A549 (cell line): ENCODE data around the gene CLMN. TPM values are rescaled to one million over a fixed set of nuclear protein-coding genes. Genes with fewer than 3 reads are reported as not detected.

ENCODE experiments used
- ATAC-seq, 2 experiments: fragments of 200-7000 bp in 1 of 2; fragments of >200 bp in 1 of 2; cut with Nextera tagmentation in 1 of 2; cut with Tn5 transposase in 1 of 2; 3 replicates each; pipeline versions ENCODE4 v1.8.0 to v1.9.1; 2018 to 2020; ENCODE audit warnings: mild to moderate bottlenecking in 1 of 2, moderate library complexity in 1 of 2
- CTCF ChIA-PET: fragments of 300-600 bp; sonication (Branson Sonifier 250); formaldehyde crosslinking; extraction: SDS; loops from one replicate; lab custom pipeline; 2021; ENCODE audit warnings: antibody characterized with exemption, inconsistent platforms; lab: Yijun Ruan, JAX
- POLR2A ChIA-PET: fragments of 350-600 bp; formaldehyde crosslinking; extraction: SDS; loops from one replicate; lab custom pipeline; 2021; ENCODE audit warnings: antibody characterized with exemption, inconsistent platforms; lab: Yijun Ruan, JAX
- DNase-seq, 2 experiments: peaks; one replicate each; pipeline versions ENCODE4 v3.0.0 to v3.0.0-alpha.2; 2011 to 2016; ENCODE audit warnings: low read depth in 1 of 2, low spot score in 1 of 2
- FAIRE-seq: peaks from 2 replicates; lab custom pipeline; 2011; peaks lifted over from hg19 to GRCh38; lab: Jason Lieb, UNC
- H3K27ac ChIP-seq, 2 experiments: fragments of >200 bp; sonication (Bioruptor Twin); formaldehyde crosslinking; 3 replicates each; pipeline ENCODE4 v1.5.1; 2016 to 2017
- H3K4me1 ChIP-seq: fragments of >200 bp; sonication (Bioruptor Twin); formaldehyde crosslinking; 3 replicates; pipeline ENCODE4 v1.6.1; 2016
- H3K4me2 ChIP-seq: fragments of >200 bp; sonication (Bioruptor Twin); formaldehyde crosslinking; 3 replicates; pipeline ENCODE4 v1.6.1; 2016
- H3K4me3 ChIP-seq: fragments of >200 bp; sonication (Bioruptor Twin); formaldehyde crosslinking; 3 replicates; pipeline ENCODE4 v1.5.1; 2016
- H3K9me3 ChIP-seq: fragments of >200 bp; sonication (Bioruptor Twin); formaldehyde crosslinking; 3 replicates; pipeline ENCODE4 v1.6.1; 2016
- BHLHE40 ChIP-seq: IDR thresholded peaks from 2 replicates; pipeline ENCODE4 v1.6.1; 2012; ENCODE audit warnings: low read depth, low read length, inconsistent platforms
- CBX2 ChIP-seq: fragments of 200-600 bp; sonication (generic); IDR thresholded peaks from 2 replicates; pipeline ENCODE4 v1.6.1; 2016; ENCODE audit warnings: low read depth, mild to moderate bottlenecking, borderline replicate concordance
- CBX8 ChIP-seq: fragments of 200-600 bp; sonication (generic); IDR thresholded peaks from 2 replicates; pipeline ENCODE4 v1.6.1; 2016
- CEBPB ChIP-seq, 2 experiments: fragments of >200 bp in 1 of 2; sonication (Bioruptor Twin) in 1 of 2; formaldehyde crosslinking in 1 of 2; IDR thresholded peaks; 2 replicates each; pipeline ENCODE4 v1.6.1; 2012 to 2016
- CHD2 ChIP-seq: fragments of 150-350 bp; IDR thresholded peaks from 2 replicates; pipeline ENCODE4 v1.6.1; 2014; ENCODE audit warnings: low read length; ENCODE audit not compliant: partially characterized antibody
- CTCF ChIP-seq: fragments of >200 bp; sonication (Bioruptor Twin); formaldehyde crosslinking; IDR thresholded peaks from 3 replicates; pipeline ENCODE4 v1.5.1; 2016
- E2F6 ChIP-seq: IDR thresholded peaks from 2 replicates; pipeline ENCODE4 v1.6.1; 2012; ENCODE audit warnings: low read depth, borderline replicate concordance
- EHF ChIP-seq: fragments of 250-450 bp; sonication (Bioruptor Pico); IDR thresholded peaks from 2 replicates; pipeline ENCODE4 v1.5.0; 2020; ENCODE audit warnings: mild to moderate bottlenecking
- EP300 ChIP-seq, 2 experiments: fragments of >200 bp; sonication (Bioruptor Twin); formaldehyde crosslinking; IDR thresholded peaks; 2 replicates in 1 of 2; 3 replicates in 1 of 2; pipeline ENCODE4 v1.6.1; 2016 to 2017
- FOSB ChIP-seq: fragments of 250-450 bp; sonication (Bioruptor Pico); IDR thresholded peaks from 2 replicates; pipeline ENCODE4 v1.5.0; 2020; ENCODE audit warnings: mild to moderate bottlenecking, moderate library complexity
- FOSL2 ChIP-seq, 2 experiments: fragments of 450-650 bp in 1 of 2; fragments of >200 bp in 1 of 2; sonication (Bioruptor Twin) in 1 of 2; formaldehyde crosslinking; IDR thresholded peaks; 2 replicates each; pipeline versions ENCODE4 v1.5.0 to v1.6.1; 2016 to 2020; ENCODE audit warnings: mild to moderate bottlenecking in 1 of 2, moderate library complexity in 1 of 2
- GATA3 ChIP-seq: IDR thresholded peaks from 2 replicates; pipeline ENCODE4 v1.6.1; 2012; ENCODE audit warnings: borderline replicate concordance
- HES2 ChIP-seq: fragments of >200 bp; sonication (Bioruptor Twin); formaldehyde crosslinking; IDR thresholded peaks from 2 replicates; pipeline ENCODE4 v1.6.1; 2016
- MAFK ChIP-seq: fragments of 450-650 bp; IDR thresholded peaks from 2 replicates; pipeline ENCODE4 v1.6.1; 2014; ENCODE audit not compliant: partially characterized antibody
- MAX ChIP-seq: IDR thresholded peaks from 2 replicates; pipeline ENCODE4 v1.6.1; 2012
- MAZ ChIP-seq: fragments of 150-350 bp; IDR thresholded peaks from 2 replicates; pipeline ENCODE4 v1.6.1; 2014; ENCODE audit warnings: antibody characterized with exemption, low read depth, low read length, borderline replicate concordance
- PHF8 ChIP-seq: fragments of 200-600 bp; sonication (generic); IDR thresholded peaks from 2 replicates; pipeline ENCODE4 v1.6.1; 2016; ENCODE audit warnings: low read depth, mild to moderate bottlenecking, antibody characterized with exemption, moderate library complexity, borderline replicate concordance
- POLR2AphosphoS2 ChIP-seq: conservative IDR thresholded peaks from 2 replicates; pipeline ENCODE4 v1.6.1; 2012; ENCODE audit warnings: low read length, improper control_type of control experiment, inconsistent platforms
- RAD21 ChIP-seq, 2 experiments: fragments of >200 bp in 1 of 2; sonication (Bioruptor Twin) in 1 of 2; formaldehyde crosslinking in 1 of 2; IDR thresholded peaks in 1 of 2; conservative IDR thresholded peaks in 1 of 2; 2 replicates in 1 of 2; 3 replicates in 1 of 2; pipeline ENCODE4 v1.6.1; 2012 to 2018; ENCODE audit warnings: inconsistent platforms in 1 of 2
- RCOR1 ChIP-seq: fragments of 150-350 bp; IDR thresholded peaks from 2 replicates; pipeline ENCODE4 v1.6.1; 2014; ENCODE audit warnings: antibody characterized with exemption, low read length, low read depth
- RFX5 ChIP-seq: fragments of 450-650 bp; IDR thresholded peaks from 2 replicates; pipeline ENCODE4 v1.7.1; 2014; ENCODE audit warnings: antibody characterized with exemption, mild to moderate bottlenecking, moderate library complexity
- SMC3 ChIP-seq: fragments of >200 bp; sonication (Bioruptor Twin); formaldehyde crosslinking; IDR thresholded peaks from 3 replicates; pipeline ENCODE4 v1.6.1; 2018; ENCODE audit warnings: inconsistent platforms
- USF2 ChIP-seq: fragments of 450-650 bp; IDR thresholded peaks from 2 replicates; pipeline ENCODE4 v1.6.1; 2014; ENCODE audit warnings: antibody characterized with exemption
- ZC3H11A ChIP-seq: fragments of 450-650 bp; IDR thresholded peaks from 2 replicates; pipeline ENCODE4 v1.6.1; 2014; ENCODE audit warnings: antibody characterized with exemption, mild to moderate bottlenecking
- ZFP36 ChIP-seq: fragments of 450-650 bp; IDR thresholded peaks from 2 replicates; pipeline ENCODE4 v1.6.1; 2014; ENCODE audit warnings: borderline replicate concordance; ENCODE audit not compliant: partially characterized antibody
- WGBS: methylation state at CpG from one replicate; pipeline ENCODE4 v1.1.6; 2017; ENCODE audit errors: missing lambda C conversion rate; 5-methylcytosine and 5-hydroxymethylcytosine counted together
- polyA plus RNA-seq, 4 experiments: library from polyadenylated mRNA; depleted of rRNA in 3 of 4; stranded (reverse); fragments of >200 nt; fragmentation: RNase III in 1 of 4; extraction: RNeasy Plus Mini Kit Qiagen cat#74134 plus additional on column Dnase treatment in 1 of 4; gene quantifications; 2 replicates in 3 of 4; 3 replicates in 1 of 4; pipeline ENCODE4 v1.2.3, GENCODE V29; 2011 to 2017

The CLMN gene
- polyA plus RNA-seq, 2 of the 4 experiments (the other 2 are of a cell fraction), result 2.9 to 10.6 TPM

- WGBS, result 82% methylated on average over 8 of the region's 8 CpGs
- ChIA-PET CTCF (interaction anchor here (1.2 kb wide), 1 partner anchor 23 kb away, joined by 3 read pairs; no protein-coding TSS in a partner anchor), POLR2A (no interaction called here)
- H3K4me2 ChIP-seq, result no peak overlapping the region
- TF ChIP-seq EHF (CRISPR knock-in tag), result no peak
- TF ChIP-seq E2F6, result no peak
- TF ChIP-seq MAX, result no peak
- no peak for TF ChIP-seq FOSB (CRISPR knock-in tag)
- TF ChIP-seq MAZ, result no peak
- no peak for TF ChIP-seq ZFP36
- no peak for TF ChIP-seq USF2
- TF ChIP-seq POLR2AphosphoS2, result no peak
- no peak for TF ChIP-seq MAFK
- TF ChIP-seq CEBPB (IDR thresholded peaks at IDR 0.05), result no peak
- TF ChIP-seq PHF8, result no peak
- TF ChIP-seq EP300 (IDR thresholded peaks at IDR 0.05), result no peak
- TF ChIP-seq RFX5, result no peak
- no peak for TF ChIP-seq BHLHE40
- no peak for TF ChIP-seq SMC3
- no peak for TF ChIP-seq HES2
- TF ChIP-seq RCOR1, result no peak
- TF ChIP-seq CHD2, result no peak
- TF ChIP-seq FOSL2 (IDR thresholded peaks at IDR 0.05), result no peak
- TF ChIP-seq FOSL2 (CRISPR knock-in tag; IDR thresholded peaks at IDR 0.05), result no peak
- TF ChIP-seq CBX8, result no peak
- H3K27ac ChIP-seq, result no peak overlapping the region
- no peaks in the 10 kb centered on the region for H3K9me3 ChIP-seq
- no peak for ATAC-seq
- FAIRE-seq, result no peak
- no peak overlapping the region for H3K4me3 ChIP-seq
- DNase-seq, result no peak
- H3K4me1 ChIP-seq, result peaks cover 4% of the 10 kb centered on the region; the same call in 1 of the 3 replicates
Observed at GRCh38 chr14:95218472-95219193, 101.1 kb downstream of the CLMN start.

- H3K9me3 ChIP-seq, result no peaks in the 10 kb centered on the region
- CTCF ChIA-PET, result interaction anchor here (1.2 kb wide), 1 partner anchor 22 kb away, joined by 3 read pairs; no protein-coding TSS in a partner anchor
- no peak for TF ChIP-seq EP300 (IDR thresholded peaks at IDR 0.05)
- no peak for TF ChIP-seq GATA3
- TF ChIP-seq CTCF, result no peak
- no peak for TF ChIP-seq CBX2
- TF ChIP-seq POLR2AphosphoS2, result no peak
- TF ChIP-seq RAD21 (conservative IDR thresholded peaks at IDR 0.05 in 1 of 2, IDR thresholded peaks at IDR 0.05 in 1 of 2), result no peak
- TF ChIP-seq ZC3H11A, result no peak
- TF ChIP-seq, all 56 proteins: peak for 0
- FAIRE-seq (no peak), ATAC-seq (no peak), DNase-seq (no peak)
- no peak overlapping the region for H3K27ac ChIP-seq
- no peak overlapping the region for H3K4me3 ChIP-seq
- H3K4me2 ChIP-seq, result no peak overlapping the region
- POLR2A ChIA-PET, result no interaction called here
- 92% methylated on average over 4 of the region's 4 CpGs for WGBS
- peaks cover 4% of the 10 kb centered on the region; the same call in 1 of the 3 replicates for H3K4me1 ChIP-seq
Observed at GRCh38 chr14:95218006-95218405, 101.7 kb downstream of the CLMN start.
